ENCODE measurements around the gene ARTN.

Gene ARTN

GRCh38 chr1:43952731-43953346 is 19.2 kb downstream of the ARTN start:
- no peak for TF ChIP-seq CTCF (IDR thresholded peaks at IDR 0.05; ENCODE audit: low read depth, low read length)
- in situ Hi-C loops (cut with HindIII; ENCODE audit: low sequenced_read_pairs): loop anchor here (10.0 kb wide), 1 partner anchor 188 kb away; no protein-coding TSS in a partner anchor
- no peak overlapping the region for H3K4me3 ChIP-seq (ENCODE audit: low read depth, low read length)
- no peak for DNase-seq (ENCODE audit: low read depth, low spot score)

GRCh38 chr1:43953361-43953760 is 19.8 kb downstream of the ARTN start:
- H3K4me3 ChIP-seq (ENCODE audit: low read depth, low read length): no peak overlapping the region
- TF ChIP-seq CTCF (IDR thresholded peaks at IDR 0.05; ENCODE audit: low read depth, low read length): no peak
- DNase-seq (ENCODE audit: low read depth, low spot score): no peak
- in situ Hi-C loops (cut with HindIII; ENCODE audit: low sequenced_read_pairs): loop anchor here (10.0 kb wide), 1 partner anchor 189 kb away; no protein-coding TSS in a partner anchor

GRCh38 chr1:43954036-43954435 is 20.4 kb downstream of the ARTN start:
- DNase-seq (ENCODE audit: low read depth, low spot score): no peak
- TF ChIP-seq CTCF (IDR thresholded peaks at IDR 0.05; ENCODE audit: low read depth, low read length): no peak
- in situ Hi-C loops (cut with HindIII; ENCODE audit: low sequenced_read_pairs): loop anchor here (10.0 kb wide), 1 partner anchor 189 kb away; no protein-coding TSS in a partner anchor
- no peak overlapping the region for H3K4me3 ChIP-seq (ENCODE audit: low read depth, low read length)

- no peak overlapping the region for H3K4me3 ChIP-seq (ENCODE audit: low read depth, low read length)
- in situ Hi-C loops (cut with HindIII; ENCODE audit: low sequenced_read_pairs): loop anchor here (10.0 kb wide), 1 partner anchor 191 kb away; no protein-coding TSS in a partner anchor
- TF ChIP-seq CTCF (IDR thresholded peaks at IDR 0.05; ENCODE audit: low read depth, low read length): no peak
- no peak for DNase-seq (ENCODE audit: low read depth, low spot score)
Measured at GRCh38 chr1:43956234-43956633, 22.6 kb downstream of the ARTN start.

GRCh38 chr1:43957407-43958040 is 23.9 kb downstream of the ARTN start:
- no peak overlapping the region for H3K4me3 ChIP-seq (ENCODE audit: low read depth, low read length)
- in situ Hi-C loops (cut with HindIII; ENCODE audit: low sequenced_read_pairs): loop anchor here (10.0 kb wide), 1 partner anchor 193 kb away; no protein-coding TSS in a partner anchor
- no peak for TF ChIP-seq CTCF (IDR thresholded peaks at IDR 0.05; ENCODE audit: low read depth, low read length)
- DNase-seq (ENCODE audit: low read depth, low spot score): no peak

- no peak for DNase-seq (ENCODE audit: low read depth, low spot score)
Measured at GRCh38 chr1:43958351-43959255, 25.0 kb downstream of the ARTN start.

More at GRCh38 chr1:43958351-43959255, 25.0 kb downstream of the ARTN start:
- no peak overlapping the region for H3K4me3 ChIP-seq (ENCODE audit: low read depth, low read length)
- no peak for TF ChIP-seq CTCF (IDR thresholded peaks at IDR 0.05; ENCODE audit: low read depth, low read length)
- in situ Hi-C loops (cut with HindIII; ENCODE audit: low sequenced_read_pairs): loop anchor here (10.0 kb wide), 1 partner anchor 194 kb away; no protein-coding TSS in a partner anchor

Measured in astrocyte of the spinal cord (primary cell).